ENCODE measurements around the gene TTC21B.
"Not testable (repeated sequence)": the region's sequence is repeated elsewhere in the genome, so short reads cannot be mapped to it uniquely, and the experiment has no call there.

The TTC21B gene

DNA sequence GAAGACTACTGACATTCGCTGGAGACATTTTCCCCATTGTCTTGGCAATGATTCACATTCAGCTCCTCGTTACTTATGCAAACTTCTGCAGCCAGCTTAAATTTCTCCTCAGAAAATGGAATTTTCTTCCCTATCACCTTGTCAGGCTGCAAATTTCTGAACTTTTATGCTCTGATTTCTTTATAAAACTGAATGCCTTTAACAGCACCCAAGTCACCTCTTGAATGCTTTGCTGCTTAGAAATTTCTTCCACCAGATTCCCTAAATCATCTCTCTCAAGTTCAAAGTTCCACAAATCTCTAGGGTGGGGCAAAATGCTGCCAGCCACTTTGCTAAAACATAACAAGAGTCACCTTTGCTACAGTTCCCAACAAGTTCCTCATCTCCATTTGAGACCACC, 92.5 kb downstream of the TTC21B start:
- H3K36me3 Mint-ChIP-seq (ENCODE audit: low read depth); H3K4me3 Mint-ChIP-seq; DNase-seq (ENCODE audit: low spot score); H3K4me1 Mint-ChIP-seq (ENCODE audit: low read depth); H3K27me3 Mint-ChIP-seq (ENCODE audit: low read depth); H3K27ac Mint-ChIP-seq: not testable (repeated sequence)
- H3K9me3 Mint-ChIP-seq: peaks cover 10% of the 10 kb centered on the region

DNA sequence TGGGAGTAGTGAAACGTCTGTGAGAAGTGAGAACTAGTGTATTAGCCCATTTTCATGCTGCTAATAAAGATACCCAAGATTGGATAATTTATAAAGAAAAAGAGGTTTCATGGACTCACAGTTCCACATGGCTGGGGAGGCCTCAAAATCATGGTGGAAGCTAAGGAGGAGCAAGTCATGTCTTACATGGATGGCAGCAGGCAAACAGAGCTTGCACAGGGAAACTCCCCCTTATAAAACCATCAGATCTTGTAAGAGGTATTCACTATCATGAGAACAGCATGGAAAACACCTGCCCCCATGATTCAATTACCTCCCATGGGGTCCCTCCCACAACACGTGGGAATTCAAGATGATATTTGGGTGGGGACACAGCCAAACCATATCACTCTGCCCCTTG, 93.9 kb downstream of the TTC21B start:
- not testable (repeated sequence) for DNase-seq (ENCODE audit: low spot score); H3K4me3 Mint-ChIP-seq

GRCh38 chr2:165857876-165858275, 95.7 kb downstream of the TTC21B start:
- H3K27me3 Mint-ChIP-seq (ENCODE audit: low read depth): no peaks in the 10 kb centered on the region
- DNase-seq (ENCODE audit: low spot score): no peak
- H3K36me3 Mint-ChIP-seq (ENCODE audit: low read depth): peaks cover 3% of the 10 kb centered on the region
- H3K9me3 Mint-ChIP-seq: peaks cover 22% of the 10 kb centered on the region
- H3K27ac Mint-ChIP-seq: no peak overlapping the region
- H3K4me1 Mint-ChIP-seq (ENCODE audit: low read depth): no peaks in the 10 kb centered on the region
- H3K4me3 Mint-ChIP-seq: no peak overlapping the region

More for the DNA sequence above, 93.9 kb downstream of the TTC21B start:
- H3K27ac Mint-ChIP-seq; H3K27me3 Mint-ChIP-seq (ENCODE audit: low read depth); H3K36me3 Mint-ChIP-seq (ENCODE audit: low read depth); H3K4me1 Mint-ChIP-seq (ENCODE audit: low read depth): not testable (repeated sequence)
- peaks cover 10% of the 10 kb centered on the region for H3K9me3 Mint-ChIP-seq

DNA sequence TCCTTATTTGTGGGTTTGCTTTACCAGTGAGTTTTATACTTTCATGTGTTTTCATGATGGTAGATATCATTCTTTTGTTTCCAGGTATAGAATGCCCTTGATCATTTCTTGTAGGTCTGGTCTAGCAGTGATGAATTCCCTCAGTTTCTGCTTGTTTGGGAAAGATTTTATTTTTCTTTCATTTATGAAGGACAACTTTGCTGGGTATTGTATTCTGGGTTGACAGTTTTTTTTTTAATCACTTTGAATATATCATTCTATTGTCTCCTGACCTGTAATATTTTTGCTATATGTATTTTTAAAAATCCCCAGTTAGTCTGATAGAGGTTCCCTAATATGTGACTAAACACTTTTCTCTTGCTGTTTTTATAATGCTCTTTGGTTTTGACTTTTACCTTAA, 101.2 kb downstream of the TTC21B start:
- H3K36me3 Mint-ChIP-seq (ENCODE audit: low read depth): peaks cover 4% of the 10 kb centered on the region
- H3K9me3 Mint-ChIP-seq: peaks cover 41% of the 10 kb centered on the region
- no peaks in the 10 kb centered on the region for H3K27me3 Mint-ChIP-seq (ENCODE audit: low read depth)
- H3K4me1 Mint-ChIP-seq (ENCODE audit: low read depth): no peaks in the 10 kb centered on the region
- no peak for DNase-seq (ENCODE audit: low spot score)
- H3K4me3 Mint-ChIP-seq: no peak overlapping the region
- no peak overlapping the region for H3K27ac Mint-ChIP-seq

DNA sequence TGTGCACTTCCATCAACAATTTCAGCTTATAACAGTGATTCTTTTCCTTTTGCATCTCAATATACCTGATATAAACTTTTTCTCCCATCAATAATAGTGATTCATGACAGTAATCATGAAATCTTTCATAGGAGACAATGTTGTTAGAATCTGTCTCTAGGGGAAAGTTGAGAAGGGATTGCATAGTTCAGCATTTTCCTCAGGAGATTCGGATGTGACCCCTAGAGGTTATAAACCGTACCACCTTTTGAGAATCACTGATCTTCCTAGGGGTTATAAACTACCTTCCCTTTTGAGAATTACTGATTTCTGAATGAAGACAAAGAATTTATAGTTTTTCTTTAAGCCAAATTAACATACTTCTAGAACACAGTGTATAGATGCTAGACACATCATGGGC, 106.6 kb downstream of the TTC21B start:
- Mint-ChIP-seq H3K27me3 (ENCODE audit: low read depth) (peaks cover 3% of the 10 kb centered on the region), H3K27ac (no peak overlapping the region), H3K4me1 (ENCODE audit: low read depth) (no peaks in the 10 kb centered on the region), H3K9me3 (peaks cover 21% of the 10 kb centered on the region), H3K36me3 (ENCODE audit: low read depth) (no peaks in the 10 kb centered on the region), H3K4me3 (no peak overlapping the region)
- no peak for DNase-seq (ENCODE audit: low spot score)

DNA sequence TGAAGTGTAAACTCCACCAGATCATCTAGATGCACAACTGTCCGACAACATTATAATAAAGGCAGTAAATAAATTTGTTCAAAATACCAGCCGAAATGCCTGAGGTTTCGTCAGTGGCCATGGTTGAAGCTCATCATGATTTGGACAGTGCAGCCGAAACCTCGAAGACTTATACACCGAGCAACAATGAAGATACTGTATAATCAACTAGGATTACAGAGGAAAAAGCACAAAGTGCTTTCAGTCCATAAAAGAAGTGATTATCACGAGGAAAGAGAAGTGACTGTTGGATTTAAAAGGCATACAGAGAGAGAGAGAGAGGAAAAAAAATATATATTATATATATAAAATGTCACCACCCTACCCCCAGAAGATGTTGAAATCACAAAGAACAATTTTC, 107.5 kb downstream of the TTC21B start:
- Mint-ChIP-seq H3K9me3 (peaks cover 14% of the 10 kb centered on the region), H3K36me3 (ENCODE audit: low read depth) (no peaks in the 10 kb centered on the region), H3K4me3 (no peak overlapping the region), H3K27ac (no peak overlapping the region), H3K4me1 (ENCODE audit: low read depth) (no peaks in the 10 kb centered on the region), H3K27me3 (ENCODE audit: low read depth) (peaks cover 3% of the 10 kb centered on the region)
- DNase-seq (ENCODE audit: low spot score): no peak

- no peaks in the 10 kb centered on the region for H3K4me1 Mint-ChIP-seq (ENCODE audit: low read depth)
- H3K9me3 Mint-ChIP-seq: no peaks in the 10 kb centered on the region
- no peak overlapping the region for H3K27ac Mint-ChIP-seq
- H3K27me3 Mint-ChIP-seq (ENCODE audit: low read depth): peaks cover 3% of the 10 kb centered on the region
- H3K4me3 Mint-ChIP-seq: no peak overlapping the region
- H3K36me3 Mint-ChIP-seq (ENCODE audit: low read depth): no peaks in the 10 kb centered on the region
- DNase-seq (ENCODE audit: low spot score): no peak
Observed at GRCh38 chr2:165844216-165844615, 109.4 kb downstream of the TTC21B start.

- Mint-ChIP-seq H3K27me3 (ENCODE audit: low read depth) (peaks cover 3% of the 10 kb centered on the region), H3K4me3 (no peak overlapping the region), H3K4me1 (ENCODE audit: low read depth) (no peaks in the 10 kb centered on the region), H3K9me3 (no peaks in the 10 kb centered on the region), H3K36me3 (ENCODE audit: low read depth) (no peaks in the 10 kb centered on the region), H3K27ac (no peak overlapping the region)
- DNase-seq (ENCODE audit: low spot score): no peak
Observed at GRCh38 chr2:165843351-165843750, 110.2 kb downstream of the TTC21B start.

DNA sequence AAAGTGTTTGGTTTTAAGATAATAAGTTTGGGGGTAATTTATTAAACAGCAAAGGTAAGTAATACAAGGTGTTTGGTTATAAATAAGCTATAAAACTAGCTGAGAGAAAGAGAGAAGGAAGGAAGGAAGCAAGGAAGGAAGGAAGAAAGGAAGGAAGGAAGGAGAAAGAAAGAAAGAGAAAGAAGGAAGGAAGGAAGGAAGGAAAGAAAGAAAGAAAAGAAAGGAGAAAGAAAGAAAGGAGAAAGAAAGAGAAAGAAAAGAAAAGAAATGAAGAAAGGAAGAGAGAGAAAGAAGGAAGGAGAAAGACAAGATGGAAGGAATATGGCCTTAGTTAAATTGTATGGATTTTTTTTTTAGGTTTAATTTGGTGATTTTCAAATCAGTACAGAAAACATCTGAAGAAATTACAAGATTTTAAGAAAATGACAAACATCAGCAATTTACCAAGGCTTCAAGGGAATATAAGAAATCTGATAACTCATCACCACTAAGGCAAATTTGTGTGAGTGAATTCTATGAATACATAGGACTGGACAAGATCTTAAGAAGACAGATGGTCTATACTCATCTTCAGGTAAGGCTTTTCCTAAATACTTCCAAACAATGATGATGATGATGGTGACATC, 113.1 kb downstream of the TTC21B start:
- H3K9me3 Mint-ChIP-seq: no peaks in the 10 kb centered on the region
- H3K4me3 Mint-ChIP-seq: no peak overlapping the region
- no peak overlapping the region for H3K27ac Mint-ChIP-seq
- no peak for DNase-seq (ENCODE audit: low spot score)
- H3K27me3 Mint-ChIP-seq (ENCODE audit: low read depth): peaks cover 3% of the 10 kb centered on the region
- H3K4me1 Mint-ChIP-seq (ENCODE audit: low read depth): no peaks in the 10 kb centered on the region
- H3K36me3 Mint-ChIP-seq (ENCODE audit: low read depth): no peaks in the 10 kb centered on the region

- no peak for DNase-seq (ENCODE audit: low spot score)
Observed at GRCh38 chr2:165839610-165840009, 114.0 kb downstream of the TTC21B start.

DNA sequence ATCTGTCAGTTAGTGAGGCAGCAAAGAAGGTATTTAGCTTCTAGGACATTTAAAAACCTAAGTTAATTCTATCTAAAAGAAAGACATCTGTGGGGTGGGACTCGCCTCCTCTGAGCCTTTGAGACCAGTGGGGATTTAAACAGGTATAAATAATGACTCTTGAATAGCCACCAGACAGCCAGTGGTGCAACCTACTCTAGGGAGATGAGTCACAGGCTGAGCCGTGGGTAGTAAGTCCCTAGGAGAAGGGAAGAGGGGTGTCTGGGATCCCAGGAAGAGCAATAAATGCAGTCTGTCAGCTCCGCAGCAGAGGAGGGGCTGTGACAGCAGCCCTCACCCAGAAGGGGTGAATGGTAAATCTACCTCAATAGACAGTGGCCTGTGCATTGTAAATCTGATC, 116.5 kb downstream of the TTC21B start:
- no peaks in the 10 kb centered on the region for H3K4me1 Mint-ChIP-seq (ENCODE audit: low read depth)
- no peak overlapping the region for H3K4me3 Mint-ChIP-seq
- no peaks in the 10 kb centered on the region for H3K36me3 Mint-ChIP-seq (ENCODE audit: low read depth)
- H3K27ac Mint-ChIP-seq: no peak overlapping the region
- DNase-seq (ENCODE audit: low spot score): no peak
- no peaks in the 10 kb centered on the region for H3K9me3 Mint-ChIP-seq
- H3K27me3 Mint-ChIP-seq (ENCODE audit: low read depth): peaks cover 3% of the 10 kb centered on the region

More at GRCh38 chr2:165839610-165840009, 114.0 kb downstream of the TTC21B start:
- H3K27ac Mint-ChIP-seq: no peak overlapping the region
- no peaks in the 10 kb centered on the region for H3K36me3 Mint-ChIP-seq (ENCODE audit: low read depth)
- peaks cover 4% of the 10 kb centered on the region for H3K27me3 Mint-ChIP-seq (ENCODE audit: low read depth)
- H3K4me3 Mint-ChIP-seq: no peak overlapping the region
- no peaks in the 10 kb centered on the region for H3K4me1 Mint-ChIP-seq (ENCODE audit: low read depth)
- no peaks in the 10 kb centered on the region for H3K9me3 Mint-ChIP-seq

GRCh38 chr2:165835363-165835762, 118.2 kb downstream of the TTC21B start:
- DNase-seq (ENCODE audit: low spot score): no peak
- Mint-ChIP-seq H3K36me3 (ENCODE audit: low read depth) (no peaks in the 10 kb centered on the region), H3K27ac (no peak overlapping the region), H3K9me3 (no peaks in the 10 kb centered on the region), H3K4me3 (no peak overlapping the region), H3K4me1 (ENCODE audit: low read depth) (no peaks in the 10 kb centered on the region), H3K27me3 (ENCODE audit: low read depth) (peaks cover 3% of the 10 kb centered on the region)

- no peak overlapping the region for H3K4me3 Mint-ChIP-seq
- DNase-seq (ENCODE audit: low spot score): no peak
- no peaks in the 10 kb centered on the region for H3K36me3 Mint-ChIP-seq (ENCODE audit: low read depth)
- no peak overlapping the region for H3K27ac Mint-ChIP-seq
- no peaks in the 10 kb centered on the region for H3K9me3 Mint-ChIP-seq
- no peaks in the 10 kb centered on the region for H3K4me1 Mint-ChIP-seq (ENCODE audit: low read depth)
- H3K27me3 Mint-ChIP-seq (ENCODE audit: low read depth): peaks cover 3% of the 10 kb centered on the region
Observed at GRCh38 chr2:165833156-165833555, 120.4 kb downstream of the TTC21B start.

GRCh38 chr2:165827921-165828276, 125.7 kb downstream of the TTC21B start:
- no peak overlapping the region for H3K27ac Mint-ChIP-seq
- H3K36me3 Mint-ChIP-seq (ENCODE audit: low read depth): no peaks in the 10 kb centered on the region

More at GRCh38 chr2:165827921-165828276, 125.7 kb downstream of the TTC21B start:
- peaks cover under 1% of the 10 kb centered on the region for H3K4me1 Mint-ChIP-seq (ENCODE audit: low read depth)
- no peak overlapping the region for H3K4me3 Mint-ChIP-seq
- peaks cover 26% of the 10 kb centered on the region for H3K27me3 Mint-ChIP-seq (ENCODE audit: low read depth)
- no peaks in the 10 kb centered on the region for H3K9me3 Mint-ChIP-seq
- DNase-seq (ENCODE audit: low spot score): no peak
